HG03558 (cell line): ENCODE measurements around the gene PIGU.
"Not testable (repeated sequence)": the region's sequence is repeated elsewhere in the genome, so short reads cannot be mapped to it uniquely, and the experiment has no call there.

Experiments
- ATAC-seq: cut with Tn5 transposase; IDR thresholded peaks from one replicate; pipeline ENCODE4 v1.9.1; 2021; ENCODE audit warnings: moderate number of reproducible peaks; ENCODE audit not compliant: unreplicated experiment; ENCODE audit errors: extremely low read depth

PIGU gene

DNA sequence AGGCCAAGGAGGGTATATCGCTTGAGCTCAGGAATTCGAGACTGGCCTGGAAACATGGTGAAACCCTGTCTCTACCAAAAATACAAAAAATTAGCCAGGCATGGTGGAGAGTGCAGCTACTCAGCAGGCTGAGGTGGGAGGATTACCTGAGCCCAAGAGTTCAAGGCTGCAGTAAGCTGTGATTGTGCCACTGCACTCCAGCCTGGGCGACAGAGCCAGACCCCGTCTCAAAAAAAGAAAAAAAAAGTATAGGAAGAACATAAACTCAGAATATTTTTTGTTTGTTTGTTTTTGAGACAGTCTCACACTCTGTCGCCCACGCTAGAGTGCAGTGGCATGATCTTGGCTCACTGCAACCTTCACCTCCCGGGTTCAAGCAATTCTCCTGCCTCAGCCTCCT, 12.1 kb downstream of the PIGU start:
- not testable (repeated sequence) for ATAC-seq

DNA sequence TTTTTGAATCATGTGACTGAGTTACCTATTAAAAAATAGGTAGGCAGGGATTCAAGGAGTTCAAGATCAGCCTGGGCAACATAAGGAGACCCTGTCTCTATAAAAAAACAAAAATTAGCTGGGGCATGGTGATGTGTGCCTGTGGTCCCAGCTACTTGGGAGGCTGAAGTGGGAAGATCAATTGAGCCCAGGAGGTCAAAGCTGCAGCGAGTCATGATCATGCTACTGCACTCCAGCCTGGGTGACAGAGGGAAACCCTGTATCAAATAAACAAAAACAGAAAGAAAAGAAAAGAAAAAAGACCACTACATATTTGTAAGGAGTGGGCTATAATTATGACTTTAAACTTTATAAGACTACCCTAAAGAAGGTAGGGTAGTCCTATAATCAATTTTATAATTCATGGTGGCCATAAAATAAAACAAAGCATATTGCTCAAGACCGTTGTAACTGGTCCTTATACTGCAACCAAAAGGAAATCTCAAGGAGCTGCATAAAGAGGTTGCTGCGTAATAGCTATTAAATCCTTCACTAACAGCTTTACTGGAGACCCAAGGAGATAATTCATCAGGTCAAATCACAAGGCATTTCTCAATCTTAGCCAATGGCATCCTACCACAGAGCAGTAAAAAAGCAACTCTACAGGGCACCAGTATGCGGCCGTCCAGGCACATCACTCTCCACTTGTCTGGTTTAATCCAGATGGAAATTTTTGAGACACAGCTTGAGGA, 13.5 kb downstream of the PIGU start:
- no peak for ATAC-seq

DNA sequence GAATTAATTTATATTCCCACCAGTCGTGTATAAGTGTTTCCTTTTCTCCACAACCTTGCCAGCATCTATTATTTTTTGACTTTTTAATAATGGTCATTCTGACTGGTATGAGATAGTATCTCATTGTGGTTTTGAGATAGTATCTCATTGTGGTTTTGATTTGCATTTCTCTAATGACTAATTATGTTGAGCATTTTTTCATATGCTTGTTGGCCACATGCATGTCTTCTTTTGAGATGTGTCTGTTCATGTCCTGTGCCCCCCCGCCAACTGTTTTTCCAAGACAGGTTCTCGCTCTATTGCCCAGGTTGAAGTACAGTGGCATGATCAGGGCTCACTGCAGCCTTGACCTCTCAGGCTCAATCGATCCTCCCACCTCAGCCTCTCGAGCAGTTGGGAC, 15.1 kb downstream of the PIGU start:
- ATAC-seq: not testable (repeated sequence)

DNA sequence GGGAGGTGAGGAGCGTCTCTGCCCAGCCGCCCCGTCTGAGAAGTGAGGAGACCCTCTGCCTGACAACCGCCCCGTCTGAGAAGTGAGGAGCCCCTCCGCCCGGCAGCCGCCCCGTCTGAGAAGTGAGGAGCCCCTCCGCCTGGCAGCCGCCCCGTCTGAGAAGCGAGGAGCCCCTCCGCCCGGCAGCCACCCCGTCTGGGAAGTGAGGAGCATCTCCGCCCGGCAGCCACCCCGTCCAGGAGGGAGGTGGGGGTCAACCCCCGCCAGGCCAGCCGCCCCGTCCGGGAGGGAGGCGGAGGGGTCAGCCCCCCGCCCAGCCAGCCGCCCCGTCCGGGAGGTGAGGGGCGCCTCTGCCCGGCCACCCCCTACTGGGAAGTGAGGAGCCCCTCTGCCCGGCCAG, 18.2 kb downstream of the PIGU start:
- not testable (repeated sequence) for ATAC-seq

DNA sequence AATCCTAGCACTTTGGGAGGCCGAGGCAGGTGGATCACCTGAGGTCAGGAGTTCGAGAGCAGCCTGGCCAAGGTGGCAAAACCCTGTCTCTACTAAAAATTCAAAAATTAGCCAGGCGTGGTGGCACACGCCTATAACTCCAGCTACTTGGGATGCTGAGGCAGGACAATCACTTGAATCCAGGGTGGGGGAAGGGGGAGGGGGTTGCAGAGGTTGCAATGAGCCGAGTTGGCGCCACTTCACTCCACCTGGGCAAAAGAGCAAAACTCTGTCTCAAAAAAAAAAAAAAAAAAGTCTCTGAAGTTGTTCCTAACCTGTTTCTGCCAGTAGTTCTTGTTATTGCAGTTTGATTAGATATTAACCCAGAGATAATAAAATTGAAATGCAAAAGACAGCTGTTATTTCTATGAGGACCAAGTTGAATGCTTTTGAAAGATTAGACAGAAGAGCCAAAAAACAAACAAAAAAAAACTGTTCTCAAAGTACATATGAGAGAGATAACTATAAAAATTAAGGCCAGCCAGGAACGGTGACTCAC, 22.6 kb downstream of the PIGU start:
- no peak for ATAC-seq

DNA sequence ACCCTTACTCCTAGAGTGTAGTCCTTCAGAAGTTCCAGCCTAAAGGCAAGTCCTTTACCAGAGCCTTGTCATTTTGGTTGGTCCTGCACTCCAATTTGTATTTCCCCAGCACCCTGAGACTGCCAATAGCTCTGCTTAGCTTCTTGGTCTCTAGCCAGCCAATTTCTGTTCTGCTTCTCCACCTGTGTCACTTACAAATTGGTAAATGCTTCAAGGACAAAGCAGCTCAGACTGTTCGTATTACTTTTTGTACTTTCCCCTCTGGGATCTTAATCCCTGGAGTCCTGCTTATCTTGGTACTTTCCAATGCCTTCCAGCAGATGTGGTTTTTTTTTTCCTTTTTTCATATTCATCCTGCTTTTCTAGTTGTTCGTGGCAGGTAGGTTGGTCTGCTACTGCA, 25.7 kb downstream of the PIGU start:
- no peak for ATAC-seq

DNA sequence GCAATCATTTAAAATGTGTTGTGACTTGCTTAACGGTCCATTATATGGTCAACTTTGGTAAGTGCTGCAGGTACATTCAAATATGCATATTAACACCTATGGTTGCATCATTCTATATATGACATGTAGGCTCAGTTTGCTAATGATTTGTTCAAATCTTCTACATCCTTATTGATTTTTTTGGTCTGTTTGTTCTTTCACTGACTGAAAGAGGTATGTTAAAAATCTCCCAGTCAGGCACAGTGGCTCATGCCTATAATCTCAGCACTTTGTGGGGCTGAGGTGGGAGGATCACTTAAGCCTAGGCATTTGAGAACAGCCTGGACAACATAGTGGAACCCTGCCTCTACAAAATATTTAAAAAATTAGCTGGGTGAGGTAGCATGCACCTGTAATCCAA, 29.2 kb downstream of the PIGU start:
- ATAC-seq: no peak

DNA sequence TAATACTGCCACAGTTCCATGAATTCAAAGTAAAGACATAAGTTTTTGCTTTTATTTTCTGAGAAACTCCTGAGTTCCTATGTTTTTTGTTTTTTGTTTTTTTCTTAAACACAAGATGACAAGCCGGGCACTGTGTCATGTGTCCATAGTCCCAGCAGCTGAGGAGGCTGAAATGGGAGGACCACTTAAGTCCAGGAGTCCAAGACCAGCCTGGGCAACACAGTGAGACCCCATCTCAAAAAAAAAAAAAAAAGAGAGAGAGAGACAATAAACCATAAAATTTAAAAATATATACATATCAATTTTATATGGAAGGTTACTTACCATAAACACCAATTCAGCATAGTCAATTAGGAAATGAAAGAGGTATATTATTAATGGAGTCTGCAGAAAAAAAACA, 31.9 kb downstream of the PIGU start:
- ATAC-seq: no peak

DNA sequence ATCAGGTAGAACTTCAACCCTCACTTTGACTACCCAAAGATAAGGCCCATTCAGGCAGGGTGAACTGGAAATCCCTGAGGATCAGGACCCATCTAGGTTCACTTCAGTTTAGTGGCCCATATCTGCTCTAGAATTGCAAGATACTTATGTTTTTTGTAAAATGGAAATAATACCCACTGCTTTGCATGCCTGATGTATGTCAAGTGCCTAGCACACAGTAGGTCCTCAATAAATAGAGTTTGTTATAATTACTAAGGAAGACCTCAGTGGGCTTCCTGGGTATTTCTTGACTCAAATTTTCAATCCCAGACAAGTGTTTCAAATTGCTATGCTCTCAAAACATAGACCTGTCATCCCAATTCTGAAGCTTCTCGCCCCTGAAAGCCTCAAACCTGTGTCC, 32.5 kb downstream of the PIGU start:
- ATAC-seq: no peak

DNA sequence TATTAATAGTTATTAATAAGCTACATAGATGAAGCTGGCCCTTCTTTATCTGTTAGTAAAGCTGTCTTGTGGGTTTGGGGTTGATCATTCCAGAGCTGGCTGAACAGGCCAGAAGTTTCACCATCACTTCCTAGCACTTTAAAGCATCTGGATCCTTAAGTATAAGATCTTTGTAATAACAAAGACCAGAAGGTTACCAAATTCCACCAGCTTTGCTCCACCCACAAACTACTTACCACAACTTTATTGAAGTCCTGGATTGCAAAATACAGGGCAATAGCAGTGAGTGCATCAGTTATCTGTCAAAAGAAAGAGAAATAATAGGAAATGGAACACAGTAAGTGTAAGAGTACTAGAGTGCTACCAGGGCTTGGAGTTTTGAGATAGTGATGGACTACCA, 33.0 kb downstream of the PIGU start:
- no peak for ATAC-seq

DNA sequence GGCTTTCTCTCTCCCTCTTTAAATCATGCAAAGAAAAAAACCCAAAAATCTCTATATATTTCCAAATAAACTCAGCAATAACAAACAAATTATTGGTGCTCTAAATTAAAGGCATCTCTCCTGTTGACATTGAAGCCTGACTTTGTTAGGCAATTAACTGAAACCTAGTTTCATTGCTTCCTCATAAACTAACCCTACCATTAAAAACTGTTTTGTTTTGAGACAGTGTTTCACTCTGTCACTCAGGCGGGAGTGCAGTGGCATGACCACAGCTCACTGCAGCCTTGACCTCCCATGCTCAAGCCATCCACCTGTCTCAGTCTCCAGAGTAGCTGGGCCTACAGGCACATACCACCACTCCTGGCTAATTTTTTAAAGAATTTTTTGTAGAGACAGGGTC, 34.9 kb downstream of the PIGU start:
- no peak for ATAC-seq

DNA sequence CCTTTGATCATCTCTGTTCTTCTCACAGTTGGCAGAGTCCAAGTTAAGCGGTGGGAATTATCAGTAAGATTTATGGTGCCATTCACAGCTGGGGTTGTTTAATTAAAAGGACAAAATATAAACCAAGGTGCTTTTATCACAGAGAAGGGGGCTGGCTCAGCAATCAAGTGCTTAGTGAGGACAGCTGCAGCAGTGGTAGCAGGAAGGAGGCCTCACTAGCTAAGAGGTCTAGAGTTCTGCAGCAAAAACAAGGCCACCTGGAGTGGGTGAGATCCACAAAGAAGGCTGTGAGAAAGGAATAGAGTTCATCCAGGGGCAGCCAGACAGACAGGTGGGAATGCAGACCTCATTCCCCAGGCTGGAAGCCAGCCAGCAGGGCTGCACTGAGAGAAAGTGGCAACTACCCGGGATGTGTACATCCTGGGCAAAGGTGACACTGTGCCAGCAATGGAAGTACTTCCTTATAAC, 37.1 kb downstream of the PIGU start:
- ATAC-seq: no peak

DNA sequence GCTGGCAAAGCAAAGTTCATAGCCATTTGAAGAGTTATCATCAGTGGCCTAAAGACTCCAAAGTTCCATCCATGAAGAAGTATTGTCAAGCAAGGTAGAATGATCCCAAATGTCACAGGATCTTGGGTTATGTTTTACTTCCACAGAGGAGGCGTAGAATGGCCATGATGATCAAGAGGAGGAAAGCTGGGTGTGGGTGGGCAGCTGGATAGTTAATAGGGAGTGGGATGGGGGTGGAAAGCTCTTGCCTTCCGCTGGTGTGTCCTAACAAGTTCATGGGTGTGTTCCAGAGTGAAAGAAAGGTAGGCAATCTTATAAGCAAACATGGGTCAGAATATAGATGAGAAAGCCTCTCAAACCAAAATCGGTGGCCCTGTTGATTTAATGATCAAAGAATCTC, 38.4 kb downstream of the PIGU start:
- ATAC-seq: no peak

DNA sequence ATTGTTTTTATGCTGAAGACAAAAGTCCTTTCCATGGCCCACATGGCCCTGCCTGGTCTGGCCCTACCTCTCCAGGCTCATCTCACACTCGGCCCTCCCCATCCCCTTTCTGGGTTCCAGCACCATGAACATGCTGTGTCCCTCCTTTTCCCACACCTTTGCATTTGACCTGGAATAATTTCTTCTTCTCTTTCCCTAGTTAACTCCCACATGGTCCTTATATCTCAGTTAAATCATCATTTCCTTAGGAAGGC, 38.9 kb downstream of the PIGU start:
- ATAC-seq: no peak

DNA sequence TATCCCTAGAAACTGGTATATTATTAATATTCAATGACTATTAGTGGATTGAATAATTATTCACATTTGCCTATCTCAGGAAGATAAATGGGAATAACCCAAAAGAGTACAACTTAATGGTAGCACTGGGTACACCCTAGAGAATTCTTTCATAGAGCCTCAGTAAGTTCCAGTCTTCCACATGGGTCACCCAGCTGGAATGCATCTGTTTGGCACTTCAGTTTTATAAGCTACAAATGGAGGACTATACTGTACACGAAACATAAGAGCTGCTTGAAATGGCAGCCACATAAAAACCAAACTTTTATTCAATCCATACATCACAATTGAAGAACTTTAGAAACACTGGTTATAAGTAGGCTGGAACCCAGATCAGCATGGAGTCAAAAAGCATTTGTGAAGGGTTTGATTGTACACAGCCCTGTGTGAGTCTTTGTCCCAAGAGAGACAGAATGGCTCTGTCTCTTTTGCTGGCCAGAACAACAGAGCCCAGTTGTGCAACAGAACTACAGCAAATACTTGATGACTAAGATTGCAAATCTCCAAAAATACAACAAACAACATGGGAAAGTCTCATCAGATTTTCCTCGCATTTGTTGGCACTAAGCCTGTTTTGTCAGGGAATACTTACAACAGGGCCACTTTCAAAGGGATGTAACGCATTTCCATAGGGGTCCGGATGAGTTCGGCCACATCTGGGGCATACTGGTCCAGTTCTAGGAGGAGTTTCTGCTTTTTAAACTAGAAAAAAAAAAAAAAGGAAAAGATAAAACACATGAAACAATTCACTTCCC, 39.5 kb downstream of the PIGU start:
- no peak for ATAC-seq

DNA sequence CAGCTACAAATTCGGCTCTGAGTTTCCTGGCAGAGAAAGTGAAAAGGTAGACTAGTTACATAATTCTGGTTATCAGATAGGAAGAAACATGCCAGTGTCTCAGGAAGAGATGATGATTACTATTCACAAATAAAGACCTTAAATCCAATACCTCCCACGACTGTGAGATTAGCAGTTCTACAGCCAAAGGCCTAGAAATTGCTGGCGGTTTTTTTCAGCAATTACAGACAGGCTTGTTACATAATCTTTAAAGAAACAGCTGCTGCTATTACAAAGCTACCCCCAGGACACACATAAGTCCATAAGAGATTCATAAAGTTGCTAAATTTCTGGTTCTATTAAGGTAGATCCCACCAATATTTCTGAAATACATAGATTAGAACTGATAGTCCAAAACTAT, 40.2 kb downstream of the PIGU start:
- ATAC-seq: no peak

DNA sequence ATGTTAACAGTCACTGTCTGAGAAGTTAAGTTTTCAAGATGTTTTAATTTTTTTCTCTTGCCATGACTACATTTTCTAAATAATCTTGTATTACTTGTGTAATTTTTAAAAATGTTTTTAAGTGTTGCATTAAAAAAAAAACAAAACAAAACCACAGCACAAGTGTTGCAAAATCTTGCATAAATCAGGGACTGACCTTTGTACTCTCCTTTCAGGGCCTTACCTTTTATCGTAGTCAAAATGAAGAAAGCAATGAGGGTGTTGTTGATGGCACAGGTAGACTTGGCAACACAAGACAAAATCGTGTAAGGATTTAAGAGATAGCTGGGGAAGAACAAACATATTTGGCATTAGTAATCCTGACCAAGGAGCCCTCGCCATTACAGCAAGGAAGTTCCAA, 42.5 kb downstream of the PIGU start:
- ATAC-seq: no peak

DNA sequence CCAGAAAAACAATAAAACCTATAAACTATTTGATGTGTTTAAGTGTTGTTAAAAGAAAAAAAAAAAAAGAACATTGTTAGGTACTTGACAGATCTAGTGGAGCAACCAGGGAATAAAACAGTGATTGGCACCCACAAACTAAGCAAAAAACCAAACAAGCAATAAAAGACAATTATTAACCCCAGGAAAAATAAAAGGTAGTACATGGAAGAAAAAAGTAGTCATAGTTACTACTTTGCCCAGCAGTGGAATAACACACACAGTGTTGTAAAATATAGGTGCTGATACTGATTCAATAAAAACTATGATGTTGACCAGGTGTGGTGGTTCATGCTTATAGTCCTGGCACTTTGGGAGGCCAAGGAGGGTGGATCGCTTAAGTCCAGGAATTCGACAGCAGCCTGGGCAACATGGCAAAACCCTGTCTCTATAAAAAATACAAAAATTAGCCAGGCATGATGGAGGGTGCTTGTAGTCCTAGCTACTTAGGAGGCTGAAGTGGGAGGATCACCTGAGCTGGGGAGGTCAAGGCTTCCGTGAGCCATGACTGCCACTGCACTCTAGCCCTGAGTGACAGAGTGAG, 43.9 kb downstream of the PIGU start:
- ATAC-seq: no peak

DNA sequence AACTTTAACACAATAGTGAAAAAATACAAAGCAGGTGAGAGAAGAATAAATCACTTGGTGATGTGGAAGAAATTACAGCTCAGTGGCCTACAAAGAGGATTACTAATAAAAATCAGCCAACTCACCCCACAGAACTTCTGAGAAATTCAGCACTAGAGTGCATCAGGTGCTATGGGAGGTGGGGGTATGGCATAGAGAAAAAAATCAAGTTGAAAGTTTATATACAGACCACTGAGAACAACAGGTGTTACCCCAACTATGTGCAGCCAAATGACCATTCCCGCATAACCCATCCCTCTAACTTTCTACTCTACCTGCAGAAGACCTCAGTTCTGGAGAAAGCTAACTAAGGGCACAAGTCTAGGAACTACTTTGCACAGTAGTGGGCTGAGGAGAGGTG, 47.0 kb downstream of the PIGU start:
- no peak for ATAC-seq

DNA sequence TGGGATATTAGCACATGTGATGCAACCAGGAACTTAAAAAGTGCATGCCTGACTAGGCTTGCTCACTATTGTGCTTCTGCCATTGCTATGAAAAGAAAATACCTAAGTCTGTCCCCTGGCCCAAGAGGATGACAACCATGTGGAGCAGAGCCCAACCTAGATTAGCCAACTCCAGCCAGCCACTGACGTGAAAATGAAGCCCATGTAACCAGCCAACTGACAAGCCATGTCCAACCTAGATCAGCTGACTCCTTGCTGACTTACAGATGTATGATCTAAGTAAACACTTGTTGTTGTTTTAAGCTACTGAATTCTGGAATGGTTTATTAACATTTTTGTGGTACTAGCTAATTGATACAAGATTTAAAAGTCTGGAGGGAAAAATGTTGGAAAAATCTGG, 47.5 kb downstream of the PIGU start:
- ATAC-seq: no peak

DNA sequence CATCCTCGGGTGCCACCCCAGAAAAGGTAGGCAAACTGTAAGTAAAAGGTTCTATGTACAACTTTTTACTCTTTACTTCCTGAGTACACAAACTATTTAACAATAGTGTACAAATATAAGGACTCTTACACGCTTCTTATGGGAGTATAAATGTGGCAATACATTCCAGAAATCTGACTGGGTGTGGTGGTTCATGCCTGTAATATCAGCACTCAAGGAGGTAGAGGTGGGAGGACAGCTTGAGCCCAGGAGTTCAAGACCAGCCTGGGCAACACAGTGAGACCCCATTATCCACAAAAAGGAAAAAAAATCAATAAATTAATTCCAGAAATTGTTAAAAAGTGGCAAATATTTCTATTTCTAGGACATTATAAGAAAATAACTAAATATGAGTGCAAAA, 48.9 kb downstream of the PIGU start:
- ATAC-seq: no peak

DNA sequence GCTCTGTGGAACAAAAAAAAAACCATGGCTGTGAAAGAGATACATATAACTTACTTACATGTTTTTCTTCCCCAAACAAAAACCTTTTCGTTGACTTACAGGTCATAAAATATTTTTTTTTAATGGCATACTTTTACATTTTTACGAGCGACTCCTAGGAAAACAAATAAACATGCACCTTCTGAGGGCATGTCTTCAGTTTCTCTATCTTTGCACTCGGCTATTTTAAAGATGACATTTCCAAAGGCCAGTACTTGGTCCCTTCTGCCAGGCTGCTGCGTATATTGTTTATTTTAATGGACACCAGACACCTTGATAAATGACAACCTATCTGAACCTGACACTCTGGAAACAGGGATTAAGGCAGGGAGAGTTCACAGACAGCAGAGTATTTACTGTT, 49.4 kb downstream of the PIGU start:
- ATAC-seq: no peak
